Neural progenitor cell (in vitro differentiated cells): ENCODE results near the gene POLE. TPM values are rescaled to one million over a fixed set of nuclear protein-coding genes. Genes with fewer than 3 reads are reported as not detected.

Experiments used
- DNase-seq: peaks from one replicate; pipeline ENCODE4 v3.0.0-alpha.2; 2016; ENCODE audit warnings: low spot score
- H2AFZ ChIP-seq: fragments of 200-600 bp; sonication (generic); replicated peaks from 2 replicates; pipeline ENCODE4 v1.6.1; 2016; ENCODE audit warnings: antibody characterized with exemption
- H3F3A ChIP-seq: fragments of 200-600 bp; sonication (generic); 2 replicates; pipeline ENCODE4 v1.6.1; 2016; ENCODE audit warnings: antibody characterized with exemption, low read depth
- H3K27ac ChIP-seq: fragments of 200-600 bp; sonication (generic); 2 replicates; pipeline ENCODE4 v1.5.1; 2016; ENCODE audit warnings: mild to moderate bottlenecking
- H3K27me3 ChIP-seq: fragments of 200-600 bp; sonication (generic); 2 replicates; pipeline ENCODE4 v1.6.1; 2016; ENCODE audit warnings: mild to moderate bottlenecking, moderate library complexity
- H3K36me3 ChIP-seq: fragments of 200-600 bp; sonication (generic); 2 replicates; pipeline ENCODE4 v1.5.1; 2016
- H3K4me1 ChIP-seq: fragments of 200-600 bp; sonication (generic); 2 replicates; pipeline ENCODE4 v1.6.1; 2016; ENCODE audit warnings: mixed run types
- H3K4me2 ChIP-seq: fragments of 200-600 bp; sonication (generic); 2 replicates; pipeline ENCODE4 v1.6.1; 2016
- H3K4me3 ChIP-seq: fragments of 200-600 bp; sonication (generic); 2 replicates; pipeline ENCODE4 v1.5.1; 2016
- H3K79me2 ChIP-seq: fragments of 200-600 bp; sonication (generic); 2 replicates; pipeline ENCODE4 v1.6.1; 2016; ENCODE audit warnings: low read depth
- H3K9ac ChIP-seq: fragments of 200-600 bp; sonication (generic); 2 replicates; pipeline ENCODE4 v1.6.1; 2016
- H3K9me3 ChIP-seq: fragments of 200-600 bp; sonication (generic); 2 replicates; pipeline ENCODE4 v1.5.1; 2016; ENCODE audit warnings: low read depth
- H4K20me1 ChIP-seq: fragments of 200-600 bp; sonication (generic); 2 replicates; pipeline ENCODE4 v1.6.1; 2016; ENCODE audit warnings: low read depth
- H3K27ac Mint-ChIP-seq: 3 replicates; pipeline ENCODE4 v1.8.0; 2021; ENCODE audit warnings: mixed read lengths
- H3K27me3 Mint-ChIP-seq: 2 replicates; pipeline ENCODE4 v1.8.0; 2022; ENCODE audit warnings: low read depth, mild to moderate bottlenecking, inconsistent platforms, moderate library complexity, mixed read lengths; ENCODE audit not compliant: insufficient read depth
- H3K36me3 Mint-ChIP-seq: 3 replicates; pipeline ENCODE4 v1.8.0; 2021; ENCODE audit warnings: mixed read lengths
- H3K4me1 Mint-ChIP-seq: 3 replicates; pipeline ENCODE4 v1.8.0; 2021; ENCODE audit warnings: mixed read lengths
- H3K4me3 Mint-ChIP-seq: 3 replicates; pipeline ENCODE4 v1.8.0; 2021; ENCODE audit warnings: mild to moderate bottlenecking, moderate library complexity, mixed read lengths
- H3K9me3 Mint-ChIP-seq: 3 replicates; pipeline ENCODE4 v1.8.0; 2020; ENCODE audit warnings: mixed read lengths
- EZH2 ChIP-seq: fragments of 200-600 bp; sonication (generic); IDR thresholded peaks from 2 replicates; pipeline ENCODE4 v1.6.1; 2017; ENCODE audit warnings: antibody characterized with exemption, mild to moderate bottlenecking, moderate library complexity
- EZH2phosphoT487 ChIP-seq: fragments of 200-600 bp; sonication (generic); IDR thresholded peaks from 2 replicates; pipeline ENCODE4 v1.6.1; 2017; ENCODE audit warnings: antibody characterized with exemption
- total RNA-seq: library from RNA; depleted of rRNA; stranded (reverse); fragments of >200 nt; gene quantifications from 2 replicates; pipeline ENCODE4 v1.2.3, GENCODE V29; 2015; ENCODE audit warnings: low replicate concordance
- TF ChIP-seq, protein P1 (sequence below): fragments of 200-600 bp; sonication (generic); IDR thresholded peaks from 2 replicates; pipeline ENCODE4 v1.5.1; 2017; ENCODE audit warnings: antibody characterized with exemption, mild to moderate bottlenecking

Gene POLE
- total RNA-seq, 1 donor from 2014 or later, result 46.8 TPM

GRCh38 chr12:132734206-132734605 is 47.1 kb upstream of the POLE start:
- Mint-ChIP-seq H3K27ac (no peak overlapping the region), H3K36me3 (peaks cover 60% of the 10 kb centered on the region)

GRCh38 chr12:132731574-132731973 is 44.4 kb upstream of the POLE start:
- no peak overlapping the region for H3K4me2 ChIP-seq
- no peaks in the 10 kb centered on the region for H3K4me1 ChIP-seq
- Mint-ChIP-seq H3K27ac (no peak overlapping the region), H3K9me3 (peaks cover 3% of the 10 kb centered on the region), H3K27me3 (peaks cover 11% of the 10 kb centered on the region), H3K4me3 (no peak overlapping the region), H3K4me1 (peaks cover 6% of the 10 kb centered on the region), H3K36me3 (peaks cover 58% of the 10 kb centered on the region)
- no peaks in the 10 kb centered on the region for H3K9me3 ChIP-seq
- no peak overlapping the region for H3K27ac ChIP-seq
- no peak overlapping the region for H3K4me3 ChIP-seq
- peaks cover 10% of the 10 kb centered on the region for H3K36me3 ChIP-seq
- H3K79me2 ChIP-seq, result no peaks in the 10 kb centered on the region
- TF ChIP-seq EZH2phosphoT487 (no peak), EZH2 (no peak)
- TF ChIP-seq, protein P1, sequence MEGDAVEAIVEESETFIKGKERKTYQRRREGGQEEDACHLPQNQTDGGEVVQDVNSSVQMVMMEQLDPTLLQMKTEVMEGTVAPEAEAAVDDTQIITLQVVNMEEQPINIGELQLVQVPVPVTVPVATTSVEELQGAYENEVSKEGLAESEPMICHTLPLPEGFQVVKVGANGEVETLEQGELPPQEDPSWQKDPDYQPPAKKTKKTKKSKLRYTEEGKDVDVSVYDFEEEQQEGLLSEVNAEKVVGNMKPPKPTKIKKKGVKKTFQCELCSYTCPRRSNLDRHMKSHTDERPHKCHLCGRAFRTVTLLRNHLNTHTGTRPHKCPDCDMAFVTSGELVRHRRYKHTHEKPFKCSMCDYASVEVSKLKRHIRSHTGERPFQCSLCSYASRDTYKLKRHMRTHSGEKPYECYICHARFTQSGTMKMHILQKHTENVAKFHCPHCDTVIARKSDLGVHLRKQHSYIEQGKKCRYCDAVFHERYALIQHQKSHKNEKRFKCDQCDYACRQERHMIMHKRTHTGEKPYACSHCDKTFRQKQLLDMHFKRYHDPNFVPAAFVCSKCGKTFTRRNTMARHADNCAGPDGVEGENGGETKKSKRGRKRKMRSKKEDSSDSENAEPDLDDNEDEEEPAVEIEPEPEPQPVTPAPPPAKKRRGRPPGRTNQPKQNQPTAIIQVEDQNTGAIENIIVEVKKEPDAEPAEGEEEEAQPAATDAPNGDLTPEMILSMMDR, result no peak
- no peak overlapping the region for H2AFZ ChIP-seq
- H3K27me3 ChIP-seq, result no peaks in the 10 kb centered on the region
- H4K20me1 ChIP-seq, result no peaks in the 10 kb centered on the region
- H3K9ac ChIP-seq, result no peak overlapping the region
- H3F3A ChIP-seq, result peaks cover 10% of the 10 kb centered on the region
- no peak for DNase-seq

More at GRCh38 chr12:132734206-132734605, 47.1 kb upstream of the POLE start:
- peaks cover 3% of the 10 kb centered on the region for H3K9me3 Mint-ChIP-seq
- Histone ChIP-seq H3K27me3 (no peaks in the 10 kb centered on the region), H3K36me3 (peaks cover 10% of the 10 kb centered on the region), H3K4me3 (no peak overlapping the region), H3K9me3 (no peaks in the 10 kb centered on the region), H2AFZ (no peak overlapping the region), H3K79me2 (no peaks in the 10 kb centered on the region), H4K20me1 (no peaks in the 10 kb centered on the region), H3F3A (peaks cover 10% of the 10 kb centered on the region), H3K27ac (no peak overlapping the region), H3K9ac (no peak overlapping the region), H3K4me2 (no peak overlapping the region), H3K4me1 (no peaks in the 10 kb centered on the region)
- no peak for TF ChIP-seq EZH2phosphoT487
- TF ChIP-seq, protein P1, result no peak
- TF ChIP-seq EZH2, result no peak
- DNase-seq, result no peak
- H3K27me3 Mint-ChIP-seq, result peaks cover 9% of the 10 kb centered on the region
- H3K4me3 Mint-ChIP-seq, result no peak overlapping the region
- peaks cover 6% of the 10 kb centered on the region for H3K4me1 Mint-ChIP-seq

GRCh38 chr12:132730353-132730752 is 43.2 kb upstream of the POLE start:
- peaks cover 59% of the 10 kb centered on the region for H3K36me3 Mint-ChIP-seq
- no peaks in the 10 kb centered on the region for H4K20me1 ChIP-seq
- no peak for DNase-seq

More at GRCh38 chr12:132730353-132730752, 43.2 kb upstream of the POLE start:
- Histone ChIP-seq H3K4me2 (no peak overlapping the region), H2AFZ (no peak overlapping the region), H3K9ac (no peak overlapping the region), H3K79me2 (no peaks in the 10 kb centered on the region), H3K4me3 (no peak overlapping the region), H3F3A (peaks cover 10% of the 10 kb centered on the region), H3K9me3 (no peaks in the 10 kb centered on the region), H3K4me1 (no peaks in the 10 kb centered on the region), H3K27me3 (no peaks in the 10 kb centered on the region), H3K36me3 (peaks cover 10% of the 10 kb centered on the region), H3K27ac (no peak overlapping the region)
- Mint-ChIP-seq H3K27me3 (peaks cover 8% of the 10 kb centered on the region), H3K27ac (peak overlapping the region; percentile 53), H3K4me3 (no peak overlapping the region), H3K9me3 (peaks cover 3% of the 10 kb centered on the region), H3K4me1 (peaks cover 5% of the 10 kb centered on the region)
- TF ChIP-seq, protein P1, result no peak
- TF ChIP-seq EZH2 (no peak), EZH2phosphoT487 (no peak)
